ENCODE measurements around the gene NEDD4L.

NEDD4L gene

GRCh38 chr18:58106289-58107070 lies 62.5 kb downstream of the NEDD4L start (continued):
- TF ChIP-seq PBX3 (CRISPR knock-in tag; IDR thresholded peaks at IDR 0.05) (no peak), MZF1 (tag by site-specific recombination; IDR thresholded peaks at IDR 0.05; ENCODE audit: borderline replicate concordance) (no peak), PRDM2 (tag by site-specific recombination; IDR thresholded peaks at IDR 0.05; ENCODE audit: borderline replicate concordance) (no peak), ZNF423 (tag by site-specific recombination; IDR thresholded peaks at IDR 0.05) (no peak)

GRCh38 chr18:58109256-58109655 lies 65.2 kb downstream of the NEDD4L start:
- POLR2A ChIA-PET, result no interaction called here
- Histone ChIP-seq H3K4me1 (ENCODE audit: control insufficient read depth, insufficient read depth, low read length) (peaks cover 6% of the 10 kb centered on the region; the same call in 1 of the 2 replicates), H3K4me3 (ENCODE audit: low read depth, low read length) (no peak overlapping the region), H3K9me3 (ENCODE audit: control insufficient read depth, insufficient read depth, low read depth, low read length) (no peaks in the 10 kb centered on the region), H3K27ac (ENCODE audit: extremely low read depth, low read depth, low read length) (no peak overlapping the region), H3K36me3 (ENCODE audit: control insufficient read depth in 2 of 2, insufficient read depth in 1 of 2, low read length in 2 of 2) (no peaks in the 10 kb centered on the region)
- CTCF ChIA-PET, result interaction anchor here (0.5 to 3.1 kb wide), 5 partner anchors 9 to 85 kb away, joined by 3 to 21 read pairs (median 4); partner anchors contain the start of gene NEDD4L
- TF ChIP-seq ZNF548 (tag by site-specific recombination; IDR thresholded peaks at IDR 0.05), result no peak
- TF ChIP-seq ZNF16 (tag by site-specific recombination; IDR thresholded peaks at IDR 0.05; ENCODE audit: low read depth), result no peak
- TF ChIP-seq ZNF621 (tag by site-specific recombination; IDR thresholded peaks at IDR 0.05), result no peak
- TF ChIP-seq ZNF544 (tag by site-specific recombination; IDR thresholded peaks at IDR 0.05), result no peak
- TF ChIP-seq FEZF1 (tag by site-specific recombination; IDR thresholded peaks at IDR 0.05), result no peak
- TF ChIP-seq ZNF514 (tag by site-specific recombination; IDR thresholded peaks at IDR 0.05), result no peak
- no peak for TF ChIP-seq ZSCAN4 (tag by site-specific recombination; IDR thresholded peaks at IDR 0.05)
- TF ChIP-seq ZNF555 (tag by site-specific recombination; conservative IDR thresholded peaks at IDR 0.05), result no peak
- TF ChIP-seq INSM2 (tag by site-specific recombination; IDR thresholded peaks at IDR 0.05), result no peak
- no peak for TF ChIP-seq ZNF24 (tag by site-specific recombination; IDR thresholded peaks at IDR 0.05)
